IPS-NIHi7 (cell line): ENCODE results near the gene TBC1D30.

ENCODE experiments used
- DNase-seq: peaks from one replicate; pipeline ENCODE4 v3.0.0; 2012; ENCODE audit warnings: mixed read lengths; ENCODE audit errors: extremely low spot score

Gene TBC1D30

GRCh38 chr12:64911912-64912311, 87.5 kb downstream of the TBC1D30 start:
- DNase-seq: no peak

GRCh38 chr12:64912516-64913255, 88.2 kb downstream of the TBC1D30 start:
- no peak for DNase-seq

GRCh38 chr12:64915242-64915641, 90.8 kb downstream of the TBC1D30 start:
- DNase-seq: no peak

- no peak for DNase-seq
Observed at GRCh38 chr12:64916411-64917261, 92.2 kb downstream of the TBC1D30 start.

GRCh38 chr12:64918344-64918743, 93.9 kb downstream of the TBC1D30 start:
- DNase-seq: no peak

- DNase-seq: no peak
Observed at GRCh38 chr12:64918801-64919200, 94.4 kb downstream of the TBC1D30 start.

- DNase-seq: no peak
Observed at GRCh38 chr12:64922853-64923252, 98.4 kb downstream of the TBC1D30 start.

- DNase-seq: no peak
Observed at GRCh38 chr12:64923536-64923935, 99.1 kb downstream of the TBC1D30 start.
